H9 (cell line): ENCODE data around the gene RPL12. TPM values are rescaled to one million over a fixed set of nuclear protein-coding genes. Genes with fewer than 3 reads are reported as not detected.

ENCODE experiments used
- DNase-seq: peaks from one replicate; pipeline ENCODE4 v3.0.0-alpha.2; 2017
- H2AFZ ChIP-seq: one replicate; pipeline ENCODE4 v1.6.1; 2013; ENCODE audit warnings: mild to moderate bottlenecking, low read length, control low read depth, moderate library complexity
- H2AK5ac ChIP-seq: 2 replicates; pipeline ENCODE4 v1.6.1; 2013; ENCODE audit warnings: low read length, control low read depth, mixed read lengths; ENCODE audit not compliant: insufficient read length
- H2BK120ac ChIP-seq: one replicate; pipeline ENCODE4 v1.6.1; 2013; ENCODE audit warnings: low read depth, mild to moderate bottlenecking, low read length, control low read depth, inconsistent platforms; ENCODE audit not compliant: poor library complexity, severe bottlenecking
- H2BK12ac ChIP-seq: 2 replicates; pipeline ENCODE4 v1.6.1; 2013; ENCODE audit warnings: low read length, control low read depth, mixed read lengths, low read depth; ENCODE audit not compliant: insufficient read length
- H2BK15ac ChIP-seq: 2 replicates; pipeline ENCODE4 v1.6.1; 2013; ENCODE audit warnings: low read depth, low read length, control low read depth
- H2BK20ac ChIP-seq: one replicate; pipeline ENCODE4 v1.6.1; 2013; ENCODE audit warnings: low read depth, mild to moderate bottlenecking, low read length, control low read depth, inconsistent platforms; ENCODE audit not compliant: poor library complexity, severe bottlenecking
- H2BK5ac ChIP-seq: 2 replicates; pipeline ENCODE4 v1.6.1; 2013; ENCODE audit warnings: low read length, control low read depth, mixed read lengths; ENCODE audit not compliant: insufficient read length
- H3K14ac ChIP-seq: 2 replicates; pipeline ENCODE4 v1.6.1; 2013; ENCODE audit warnings: low read length, control low read depth; ENCODE audit not compliant: insufficient read depth
- H3K18ac ChIP-seq: 2 replicates; pipeline ENCODE4 v1.6.1; 2013; ENCODE audit warnings: low read depth, mild to moderate bottlenecking, mixed read lengths, low read length, control low read depth; ENCODE audit not compliant: insufficient read length
- H3K23ac ChIP-seq: 2 replicates; pipeline ENCODE4 v1.6.1; 2013; ENCODE audit warnings: low read length, control low read depth, mixed read lengths, low read depth; ENCODE audit not compliant: insufficient read length
- H3K23me2 ChIP-seq: 2 replicates; pipeline ENCODE4 v1.6.1; 2013; ENCODE audit warnings: low read depth, mild to moderate bottlenecking, mixed read lengths, low read length, control low read depth; ENCODE audit not compliant: insufficient read length, poor library complexity, severe bottlenecking
- H3K27ac ChIP-seq: 2 replicates; pipeline ENCODE4 v1.5.1; 2013; ENCODE audit warnings: low read length, control low read depth, mixed read lengths, low read depth; ENCODE audit not compliant: insufficient read length
- H3K27me3 ChIP-seq: 2 replicates; pipeline ENCODE4 v1.6.1; 2013; ENCODE audit warnings: low read length, control low read depth, inconsistent platforms; ENCODE audit not compliant: insufficient read depth
- H3K4ac ChIP-seq: 2 replicates; pipeline ENCODE4 v1.6.1; 2013; ENCODE audit warnings: low read depth, mild to moderate bottlenecking, control low read depth, inconsistent platforms, low read length, moderate library complexity
- H3K4me1 ChIP-seq: 2 replicates; pipeline ENCODE4 v1.6.1; 2013; ENCODE audit warnings: low read length, control low read depth, inconsistent platforms; ENCODE audit not compliant: insufficient read depth
- H3K4me2 ChIP-seq: 2 replicates; pipeline ENCODE4 v1.6.1; 2013; ENCODE audit warnings: low read length, control low read depth, mixed read lengths; ENCODE audit not compliant: insufficient read length, insufficient read depth
- H3K56ac ChIP-seq: 2 replicates; pipeline ENCODE4 v1.6.1; 2013; ENCODE audit warnings: low read depth, mild to moderate bottlenecking, mixed read lengths, low read length, control low read depth; ENCODE audit not compliant: insufficient read length
- H3K79me1 ChIP-seq: 2 replicates; pipeline ENCODE4 v1.6.1; 2013; ENCODE audit warnings: low read depth, mild to moderate bottlenecking, moderate library complexity, low read length, control low read depth, inconsistent platforms; ENCODE audit not compliant: insufficient read depth, poor library complexity, severe bottlenecking
- H3K79me2 ChIP-seq: 2 replicates; pipeline ENCODE4 v1.6.1; 2013; ENCODE audit warnings: low read length, control low read depth, inconsistent platforms; ENCODE audit not compliant: insufficient read depth
- H3K9ac ChIP-seq: 2 replicates; pipeline ENCODE4 v1.6.1; 2013; ENCODE audit warnings: low read length, control low read depth, mixed read lengths; ENCODE audit not compliant: insufficient read length; ENCODE audit errors: extremely low read depth
- H3K9me3 ChIP-seq: one replicate; pipeline ENCODE4 v1.6.1; 2013; ENCODE audit warnings: low read depth, low read length, inconsistent platforms; ENCODE audit not compliant: control insufficient read depth
- H3T11ph ChIP-seq: one replicate; pipeline ENCODE4 v1.6.1; 2013; ENCODE audit warnings: mild to moderate bottlenecking, low read length, control low read depth, inconsistent platforms
- H4K20me1 ChIP-seq: one replicate; pipeline ENCODE4 v1.6.1; 2013; ENCODE audit not compliant: control insufficient read depth, insufficient read length, insufficient read depth
- H4K5ac ChIP-seq: 2 replicates; pipeline ENCODE4 v1.6.1; 2013; ENCODE audit warnings: low read depth, mild to moderate bottlenecking, mixed read lengths, low read length, control low read depth; ENCODE audit not compliant: insufficient read length
- H4K8ac ChIP-seq: replicated peaks from 2 replicates; pipeline ENCODE4 v1.6.1; 2013; ENCODE audit warnings: low read length, control low read depth, mixed read lengths, low read depth; ENCODE audit not compliant: insufficient read length
- H4K91ac ChIP-seq: 2 replicates; pipeline ENCODE4 v1.6.1; 2013; ENCODE audit warnings: low read depth, mild to moderate bottlenecking, moderate library complexity, mixed read lengths, low read length, control low read depth; ENCODE audit not compliant: insufficient read length
- H3K27ac Mint-ChIP-seq, 3 experiments: 2 replicates in 2 of 3; 3 replicates in 1 of 3; pipeline ENCODE4 v1.8.0; 2020 to 2021; ENCODE audit warnings: mixed read lengths in 3 of 3, mild to moderate bottlenecking in 1 of 3, moderate library complexity in 1 of 3
- H3K27me3 Mint-ChIP-seq: 2 replicates; pipeline ENCODE4 v1.8.0; 2021; ENCODE audit warnings: low read depth, mild to moderate bottlenecking, moderate library complexity, mixed read lengths
- H3K36me3 Mint-ChIP-seq, 3 experiments: 2 replicates in 2 of 3; 3 replicates in 1 of 3; pipeline ENCODE4 v1.8.0; 2020 to 2021; ENCODE audit warnings: low read depth in 3 of 3, mixed read lengths in 3 of 3; ENCODE audit not compliant: insufficient read depth in 1 of 3
- H3K4me1 Mint-ChIP-seq, 2 experiments: 2 replicates each; pipeline ENCODE4 v1.8.0; 2020; ENCODE audit warnings: mixed read lengths in 2 of 2
- H3K4me3 Mint-ChIP-seq, 2 experiments: 2 replicates in 1 of 2; 3 replicates in 1 of 2; pipeline ENCODE4 v1.8.0; 2020 to 2021; ENCODE audit warnings: mild to moderate bottlenecking in 2 of 2, mixed read lengths in 2 of 2, moderate library complexity in 1 of 2
- H3K9me3 Mint-ChIP-seq, 2 experiments: 2 replicates in 1 of 2; 3 replicates in 1 of 2; pipeline ENCODE4 v1.8.0; 2020; ENCODE audit warnings: mild to moderate bottlenecking in 2 of 2, mixed read lengths in 2 of 2, moderate library complexity in 1 of 2
- CTCF ChIP-seq: fragments of 200-600 bp; sonication (generic); conservative IDR thresholded peaks from 3 replicates; pipeline ENCODE4 v1.8.0; 2021; ENCODE audit warnings: antibody characterized with exemption, mild to moderate bottlenecking
- WGBS: extraction: QIAGEN DNeasy Blood & Tissue Kit; methylation state at CpG from one replicate; pipeline ENCODE4 v1.1.7; 2013; ENCODE audit warnings: missing lambda C conversion rate, low lambda C conversion rate, mixed read lengths; ENCODE audit not compliant: insufficient read length; ENCODE audit errors: extremely low coverage; 5-methylcytosine and 5-hydroxymethylcytosine counted together
- total RNA-seq: library from RNA; stranded (reverse); gene quantifications from 2 replicates; pipeline ENCODE4 v1.2.1, GENCODE V29; 2021

The RPL12 gene
- total RNA-seq, 1 experiment from 2014 or later: 1,710 TPM

- no peak overlapping the region for H4K5ac ChIP-seq
- H3K9ac ChIP-seq: no peak overlapping the region
- Mint-ChIP-seq H3K27me3 (no peaks in the 10 kb centered on the region), H3K4me3 (no peak overlapping the region), H3K9me3 (no peaks in the 10 kb centered on the region), H3K4me1 (no peaks in the 10 kb centered on the region), H3K27ac (no peak overlapping the region), H3K36me3 (peaks cover 45 to 90% (median 71%) of the 10 kb centered on the region in 3 experiments)
- no peaks in the 10 kb centered on the region for H3K27me3 ChIP-seq
- no peaks in the 10 kb centered on the region for H3K23me2 ChIP-seq
- no peaks in the 10 kb centered on the region for H3K9me3 ChIP-seq
- H3K79me2 ChIP-seq: no peaks in the 10 kb centered on the region
- H2AFZ ChIP-seq: no peak overlapping the region
- no peak overlapping the region for H2AK5ac ChIP-seq
- no peak overlapping the region for H3K18ac ChIP-seq
- H3K27ac ChIP-seq: no peak overlapping the region
- H2BK20ac ChIP-seq: no peak overlapping the region
- H3K4me2 ChIP-seq: no peak overlapping the region
- H2BK15ac ChIP-seq: no peak overlapping the region
- H3K79me1 ChIP-seq: no peaks in the 10 kb centered on the region
- TF ChIP-seq CTCF: no peak
- H4K20me1 ChIP-seq: no peaks in the 10 kb centered on the region
- no peak for DNase-seq
- no peak overlapping the region for H3K14ac ChIP-seq
- no CpG with 5 or more reads among the region's 9 CpGs for WGBS
- no peak overlapping the region for H3K23ac ChIP-seq
- H4K91ac ChIP-seq: no peak overlapping the region
- H3K56ac ChIP-seq: no peak overlapping the region
- no peak overlapping the region for H2BK5ac ChIP-seq
- H2BK120ac ChIP-seq: no peak overlapping the region
- H3T11ph ChIP-seq: no peak overlapping the region
- H4K8ac ChIP-seq: no peak overlapping the region
- no peak overlapping the region for H3K4ac ChIP-seq
- H2BK12ac ChIP-seq: no peak overlapping the region
- no peaks in the 10 kb centered on the region for H3K4me1 ChIP-seq
These were observed 12.8 kb downstream of the RPL12 start for GRCh38 chr9:127438394-127438793.
